H1 (cell line): ENCODE results near the gene LY6G5B. TPM values are rescaled to one million over a fixed set of nuclear protein-coding genes. Genes with fewer than 3 reads are reported as not detected.

Source experiments
- GTF2F1 ChIP-seq: IDR thresholded peaks from 2 replicates; pipeline ENCODE4 v1.6.1; 2012; ENCODE audit warnings: low read depth, low read length, improper control_type of control experiment, borderline replicate concordance
- SIRT6 ChIP-seq: IDR thresholded peaks from one replicate; pipeline ENCODE4 v1.7.1; 2012; ENCODE audit warnings: low read length, inconsistent platforms
- SIX5 ChIP-seq: IDR thresholded peaks from 2 replicates; pipeline ENCODE4 v1.6.1; 2011; ENCODE audit warnings: mild to moderate bottlenecking, low read depth, low read length
- SP1 ChIP-seq: IDR thresholded peaks from 2 replicates; pipeline ENCODE4 v1.6.1; 2011; ENCODE audit warnings: low read depth, low read length
- TBP ChIP-seq: IDR thresholded peaks from 2 replicates; pipeline ENCODE4 v1.6.1; 2011; ENCODE audit warnings: low read depth, low read length, improper control_type of control experiment
- polyA plus RNA-seq, 7 experiments: library from polyadenylated mRNA; depleted of rRNA in 3 of 7; stranded (reverse) in 5 of 7; unstranded in 2 of 7; fragments of >200 nt in 5 of 7; fragments of 200-250 nt in 2 of 7; gene quantifications; 1 replicate in 5 of 7; 2 replicates in 1 of 7; 4 replicates in 1 of 7; pipeline versions ENCODE4 v1.2.1 to v1.2.3, GENCODE V29; 2011 to 2013; ENCODE audit warnings: missing spikeins in 2 of 7, mixed read lengths in 2 of 7
- total RNA-seq: library from RNA; stranded (reverse); fragmentation: NEBNext Ultra II Directional; extraction: Animal tissue kit (Norgen Biotek cat#: 25700); gene quantifications from 2 replicates; pipeline ENCODE4 v1.2.1, GENCODE V29; 2021

The LY6G5B gene
- total and polyA plus RNA-seq, 2 of the 8 experiments (the other 6 are each of a cell fraction or from before 2014, with no cell fraction given) = 10.6 to 12.6 TPM

- TF ChIP-seq SP1 (no peak), GTF2F1 (no peak), TBP (no peak), SIRT6 (no peak), SIX5 (no peak)
- TF ChIP-seq, all 59 proteins: peak for 0
These were observed 10.7 kb upstream of the LY6G5B start (continued) for GRCh38 chr6:31658983-31659648.
